ENCODE results near the gene MAT2A.

Gene MAT2A

GRCh38 chr2:85538507-85539360, at the start of gene MAT2A:
Gene MAT2A, plus strand, starts transcription at chr2:85539168. Its CDS starts 120 bp downstream, at chr2:85539288.
- DNase-seq: peak; percentile 86 to 90

GRCh38 chr2:85490861-85491755, 47.9 kb upstream of the MAT2A start:
- DNase-seq: no peak

DNA sequence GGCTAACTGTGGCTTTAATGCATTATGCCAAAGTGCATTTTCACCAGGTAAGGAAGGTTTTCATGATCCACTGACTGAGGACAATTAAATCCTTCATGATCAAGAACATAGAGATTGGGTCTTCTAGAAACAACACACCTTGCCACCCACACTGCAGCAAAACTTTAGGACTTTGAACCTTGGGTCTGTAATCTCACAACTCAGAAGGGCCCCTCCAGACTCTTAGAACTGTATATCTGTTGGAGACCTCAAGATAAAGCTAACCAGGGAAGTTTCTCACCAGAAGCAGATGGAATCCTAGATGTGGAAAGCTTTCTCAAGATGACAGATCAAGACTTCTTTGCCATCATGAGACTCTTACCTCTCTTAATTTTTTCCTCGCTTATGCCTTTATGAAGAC, 42.5 kb upstream of the MAT2A start:
- no peak for DNase-seq

DNA sequence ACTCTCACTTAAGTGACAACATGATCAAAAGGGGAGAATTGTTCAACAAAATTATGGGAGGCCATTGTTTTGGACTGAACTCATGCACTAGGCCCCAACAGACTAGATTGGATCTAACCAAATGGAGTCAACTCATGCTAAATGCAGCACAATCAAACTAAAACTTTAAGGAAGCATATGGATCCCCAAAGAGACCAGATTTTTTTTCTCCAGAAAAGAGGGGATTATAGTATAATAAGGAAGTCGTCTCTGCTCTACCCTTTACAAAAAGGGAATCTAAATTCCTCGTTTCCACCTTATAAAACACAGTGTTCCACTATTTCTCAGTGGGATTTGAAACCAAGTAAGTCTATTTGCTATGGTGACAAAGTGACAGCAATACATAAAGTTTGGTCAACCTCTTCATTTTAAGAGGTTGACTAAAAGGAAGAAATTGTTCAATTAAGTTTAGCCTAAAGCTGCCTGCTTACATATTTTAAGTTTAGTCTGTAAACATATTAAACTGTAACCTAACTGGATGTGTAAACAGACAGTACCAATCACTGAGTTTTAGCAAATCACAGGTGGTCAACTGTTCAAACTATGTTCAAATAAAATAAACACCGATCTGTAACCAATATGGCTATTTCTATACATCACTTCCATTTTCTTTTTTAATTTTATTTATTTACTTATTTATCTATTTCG, 40.9 kb upstream of the MAT2A start:
- DNase-seq: no peak

GRCh38 chr2:85501248-85501647, 37.7 kb upstream of the MAT2A start:
- no peak for DNase-seq

DNA sequence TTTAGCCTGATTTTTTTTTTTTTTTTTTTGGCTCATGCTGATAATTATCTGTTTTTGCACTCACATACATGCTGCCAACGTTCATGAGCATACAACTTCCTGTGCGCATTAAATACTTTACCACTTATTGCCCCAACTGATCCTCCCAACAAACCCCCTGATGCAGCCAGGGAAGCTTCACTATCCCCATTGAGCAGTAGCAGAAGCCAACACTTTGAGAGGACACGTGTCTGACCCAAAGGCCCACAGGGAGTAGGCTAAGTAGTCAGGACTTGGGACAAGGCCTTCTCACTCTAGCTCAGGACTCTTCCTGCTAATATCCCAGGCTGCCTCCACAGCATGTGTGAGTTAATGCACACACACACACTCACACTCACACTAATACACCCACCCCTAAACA, 36.2 kb upstream of the MAT2A start:
- no peak for DNase-seq

GRCh38 chr2:85503168-85503850, 35.7 kb upstream of the MAT2A start:
- DNase-seq: no peak

- DNase-seq: no peak
Observed at GRCh38 chr2:85503851-85504777, 34.9 kb upstream of the MAT2A start.

- no peak for DNase-seq
Observed at GRCh38 chr2:85504778-85505261, 34.1 kb upstream of the MAT2A start.

- no peak for DNase-seq
Observed at GRCh38 chr2:85505551-85506238, 33.3 kb upstream of the MAT2A start.

DNA sequence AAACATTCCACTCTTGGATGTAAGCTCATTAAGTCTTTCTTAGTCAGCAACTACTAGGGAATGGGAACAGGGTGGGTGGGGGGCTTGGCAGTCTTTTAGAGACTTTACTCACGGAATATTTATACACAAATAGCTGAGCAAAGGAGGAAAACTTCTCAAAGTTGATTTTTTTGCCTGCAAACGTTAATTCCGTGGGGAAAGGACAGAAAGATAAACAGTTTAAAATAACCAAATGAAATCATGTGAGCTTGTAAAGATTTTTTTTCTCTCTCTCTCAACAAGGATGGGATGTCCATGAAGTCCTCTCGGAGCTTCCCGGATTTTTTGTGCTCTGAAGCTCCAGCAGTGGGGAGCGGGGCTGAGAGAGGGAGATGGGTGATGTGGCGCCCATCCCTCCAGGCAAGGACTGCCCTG, 32.2 kb upstream of the MAT2A start:
- DNase-seq: no peak

- DNase-seq: no peak
Observed at GRCh38 chr2:85511008-85511811, 27.8 kb upstream of the MAT2A start.

DNA sequence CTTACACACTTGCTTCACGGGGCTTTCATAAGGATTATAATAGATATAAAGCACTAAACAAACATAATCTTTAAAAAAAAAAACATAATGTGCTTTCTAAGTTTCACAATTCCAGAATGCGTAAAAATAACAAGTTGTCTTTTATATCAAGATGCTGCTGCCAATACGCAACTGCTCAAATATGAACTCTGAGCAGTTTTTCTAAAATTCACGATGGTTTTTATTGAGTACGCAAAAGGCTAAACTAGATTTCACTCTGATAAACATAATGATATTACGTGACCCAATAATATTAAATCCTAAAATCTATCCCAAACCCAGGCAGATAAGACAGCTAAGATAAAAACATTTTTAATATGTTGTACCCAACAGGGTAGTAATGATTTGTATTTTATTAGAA, 24.6 kb upstream of the MAT2A start:
- DNase-seq: no peak

- DNase-seq: no peak
Observed at GRCh38 chr2:85516653-85517389, 22.1 kb upstream of the MAT2A start.

DNA sequence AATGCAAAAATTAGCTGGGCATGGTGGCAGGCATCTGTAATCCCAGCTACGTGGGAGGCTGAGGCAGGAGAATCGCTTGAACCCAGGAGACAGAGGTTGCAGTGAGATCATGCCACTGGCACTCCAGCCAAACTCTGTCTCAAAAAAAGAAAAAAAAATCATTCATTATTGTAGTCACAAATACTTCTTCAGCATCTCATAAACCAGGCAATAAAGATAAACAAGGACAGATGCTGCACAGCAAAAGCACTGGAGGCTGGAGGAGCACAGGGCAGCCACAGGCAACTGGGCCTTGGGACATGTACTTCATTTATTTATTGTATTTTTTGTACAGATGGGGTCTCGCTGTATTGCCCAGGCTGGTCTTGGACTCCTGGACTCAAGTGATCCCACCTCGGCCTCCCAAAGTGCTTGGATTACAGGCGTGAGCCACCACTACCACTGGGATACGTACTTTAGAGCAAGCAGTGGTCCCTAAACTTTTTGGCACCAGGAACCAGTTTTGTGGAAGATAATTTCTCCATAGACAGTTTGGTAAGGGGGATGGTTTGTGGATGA, 16.8 kb upstream of the MAT2A start:
- DNase-seq: no peak

- no peak for DNase-seq
Observed at GRCh38 chr2:85523062-85523902, 15.7 kb upstream of the MAT2A start.

GRCh38 chr2:85523903-85524335, 15.0 kb upstream of the MAT2A start:
- no peak for DNase-seq
